ENCODE results near the gene TENM4. TPM values are rescaled to one million over a fixed set of nuclear protein-coding genes. Genes with fewer than 3 reads are reported as not detected.

Gene TENM4
- polyA plus RNA-seq, 1 donor = 5.2 TPM

- no peak for DNase-seq (ENCODE audit: low read depth)
Measured at GRCh38 chr11:79174045-79175008, 266.5 kb downstream of the TENM4 start.

GRCh38 chr11:79173615-79174014, 267.2 kb downstream of the TENM4 start:
- DNase-seq (ENCODE audit: low read depth) = no peak

- DNase-seq (ENCODE audit: low read depth) = no peak
Measured at GRCh38 chr11:79170321-79170720, 270.5 kb downstream of the TENM4 start.

GRCh38 chr11:79168530-79169110, 272.2 kb downstream of the TENM4 start:
- no peak for DNase-seq (ENCODE audit: low read depth)

GRCh38 chr11:79167510-79168188, 273.2 kb downstream of the TENM4 start:
- no peak for DNase-seq (ENCODE audit: low read depth)

- no peak for DNase-seq (ENCODE audit: low read depth)
Measured at GRCh38 chr11:79165908-79166307, 274.9 kb downstream of the TENM4 start.

- no peak for DNase-seq (ENCODE audit: low read depth)
Measured at GRCh38 chr11:79160791-79161403, 279.9 kb downstream of the TENM4 start.

- DNase-seq (ENCODE audit: low read depth) = no peak
Measured at GRCh38 chr11:79159657-79160450, 281.0 kb downstream of the TENM4 start.

GRCh38 chr11:79157738-79158137, 283.1 kb downstream of the TENM4 start:
- DNase-seq (ENCODE audit: low read depth) = no peak

- DNase-seq (ENCODE audit: low read depth) = no peak
Measured at GRCh38 chr11:79156031-79156430, 284.8 kb downstream of the TENM4 start.

- no peak for DNase-seq (ENCODE audit: low read depth)
Measured at GRCh38 chr11:79155237-79155636, 285.6 kb downstream of the TENM4 start.

GRCh38 chr11:79152511-79152910, 288.3 kb downstream of the TENM4 start:
- DNase-seq (ENCODE audit: low read depth) = no peak

- no peak for DNase-seq (ENCODE audit: low read depth)
Measured at GRCh38 chr11:79151396-79151795, 289.4 kb downstream of the TENM4 start.

GRCh38 chr11:79150966-79151365, 289.9 kb downstream of the TENM4 start:
- DNase-seq (ENCODE audit: low read depth) = no peak

GRCh38 chr11:79150320-79150719, 290.5 kb downstream of the TENM4 start:
- no peak for DNase-seq (ENCODE audit: low read depth)

- no peak for DNase-seq (ENCODE audit: low read depth)
Measured at GRCh38 chr11:79147731-79148130, 293.1 kb downstream of the TENM4 start.

GRCh38 chr11:79147011-79147410, 293.8 kb downstream of the TENM4 start:
- DNase-seq (ENCODE audit: low read depth) = no peak

GRCh38 chr11:79139900-79140299, 300.9 kb downstream of the TENM4 start:
- no peak for DNase-seq (ENCODE audit: low read depth)

GRCh38 chr11:79129702-79130101, 311.1 kb downstream of the TENM4 start:
- DNase-seq (ENCODE audit: low read depth) = no peak

- no peak for DNase-seq (ENCODE audit: low read depth)
Measured at GRCh38 chr11:79128291-79128690, 312.5 kb downstream of the TENM4 start.

- DNase-seq (ENCODE audit: low read depth) = no peak
Measured at GRCh38 chr11:79122759-79123158, 318.1 kb downstream of the TENM4 start.

Data from forelimb muscle (tissue), 1 donor.